ENCODE results near the gene KCNJ6.

DNA sequence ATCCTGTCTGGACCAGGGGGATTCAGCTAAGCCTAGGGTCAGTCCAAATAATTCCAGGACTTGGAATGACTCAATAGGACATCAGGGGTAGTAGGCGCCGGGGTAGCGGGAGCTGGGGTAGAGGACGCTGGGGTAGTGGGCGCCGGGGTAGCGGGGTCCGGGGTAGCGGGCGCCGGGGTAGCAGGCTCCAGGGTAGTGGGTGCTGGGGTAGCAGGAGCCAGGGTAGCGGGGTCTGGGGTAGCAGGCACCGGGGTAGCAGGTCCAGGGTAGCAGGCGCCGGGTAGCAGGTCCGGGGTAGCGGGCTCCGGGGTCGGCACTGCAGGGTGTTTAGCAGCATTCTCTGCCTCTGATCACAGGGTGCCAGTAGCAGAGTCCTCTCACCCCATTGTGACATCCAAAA, 248.9 kb downstream of the KCNJ6 start:
- TF ChIP-seq, protein P1, sequence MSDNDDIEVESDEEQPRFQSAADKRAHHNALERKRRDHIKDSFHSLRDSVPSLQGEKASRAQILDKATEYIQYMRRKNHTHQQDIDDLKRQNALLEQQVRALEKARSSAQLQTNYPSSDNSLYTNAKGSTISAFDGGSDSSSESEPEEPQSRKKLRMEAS (IDR thresholded peaks at IDR 0.05; ENCODE audit: low read depth, low read length) = no peak
- no peak for TF ChIP-seq POLR2A (IDR thresholded peaks at IDR 0.05; ENCODE audit: extremely low read depth, insufficient read length)
